Skeletal muscle satellite cell (primary cell): ENCODE results near the gene GYS1. TPM values are rescaled to one million over a fixed set of nuclear protein-coding genes. Genes with fewer than 3 reads are reported as not detected.
"Not testable (repeated sequence)": the region's sequence is repeated elsewhere in the genome, so short reads cannot be mapped to it uniquely, and the experiment has no call there.

Experiments used
- H3K27me3 ChIP-seq: 2 replicates; pipeline ENCODE4 v1.7.0; 2013; ENCODE audit warnings: low read length; ENCODE audit not compliant: control insufficient read depth, insufficient read depth
- H3K36me3 ChIP-seq: 2 replicates; pipeline ENCODE4 v1.7.0; 2013; ENCODE audit warnings: mild to moderate bottlenecking, control low read depth, low read length; ENCODE audit not compliant: insufficient read depth
- H3K4me1 ChIP-seq: 2 replicates; pipeline ENCODE4 v1.7.0; 2013; ENCODE audit warnings: low read length; ENCODE audit not compliant: control insufficient read depth, insufficient read depth
- H3K4me2 ChIP-seq: 2 replicates; pipeline ENCODE4 v1.7.0; 2013; ENCODE audit warnings: mild to moderate bottlenecking, low read length
- H3K4me3 ChIP-seq: 2 replicates; pipeline ENCODE4 v1.7.0; 2013; ENCODE audit warnings: low read length
- H3K9ac ChIP-seq: 2 replicates; pipeline ENCODE4 v1.7.0; 2013; ENCODE audit warnings: mild to moderate bottlenecking, low read depth, low read length, moderate library complexity
- H3K9me3 ChIP-seq: replicated peaks from 2 replicates; pipeline ENCODE4 v1.7.0; 2013; ENCODE audit warnings: mild to moderate bottlenecking, control low read depth, low read length
- total RNA-seq: library from RNA; depleted of rRNA; stranded (reverse); fragments of >200 nt; gene quantifications from 2 replicates; pipeline ENCODE4 v1.2.3, GENCODE V29; 2012; rRNA removed

The GYS1 gene
- total RNA-seq: 84.4 and 190 TPM in 2 replicates

GRCh38 chr19:48993175-48994034 lies at the start of gene GYS1, which contains the start of gene RUVBL2:
TSS of gene GYS1 (minus strand) at chr19:48993309. CDS start at chr19:48993112, 197 bp downstream.
TSS of gene RUVBL2 (plus strand) at chr19:48993887. CDS start at chr19:48993912, 25 bp downstream.
- H3K4me3 ChIP-seq: peak within 1 kb of the TSS; percentile 98
- peaks cover 35% of the 10 kb centered on the region for H3K4me1 ChIP-seq
- H3K36me3 ChIP-seq: peaks cover 9% of the 10 kb centered on the region
- H3K4me2 ChIP-seq: peak within 1 kb of the TSS; percentile 98
- no peaks in the 10 kb centered on the region for H3K27me3 ChIP-seq
- H3K9me3 ChIP-seq: no peaks in the 10 kb centered on the region
- H3K9ac ChIP-seq: peak within 1 kb of the TSS; percentile 95

DNA sequence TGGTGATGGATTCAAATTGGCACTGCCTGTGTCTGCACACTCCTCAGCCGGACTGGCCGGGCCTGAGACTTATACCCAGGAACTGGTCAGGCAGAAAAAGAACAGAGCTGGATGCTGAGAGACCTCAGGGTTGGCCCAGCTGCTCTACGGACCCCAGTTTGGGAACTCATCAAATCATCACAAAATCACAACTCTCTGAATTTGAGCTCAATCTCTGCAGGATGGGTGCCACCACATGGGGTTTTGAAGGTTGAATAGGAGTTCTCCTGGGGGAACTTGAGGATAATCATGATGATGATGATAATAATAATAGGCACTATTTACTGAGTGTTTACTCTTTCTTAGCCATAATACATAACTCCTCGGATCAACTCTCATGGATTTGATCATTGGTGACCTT lies 49.6 kb upstream of the GYS1 start:
- not testable (repeated sequence) for H3K36me3 ChIP-seq, H3K4me3 ChIP-seq, H3K9ac ChIP-seq, H3K27me3 ChIP-seq, H3K4me2 ChIP-seq, H3K9me3 ChIP-seq
- peaks cover 19% of the 10 kb centered on the region for H3K4me1 ChIP-seq

DNA sequence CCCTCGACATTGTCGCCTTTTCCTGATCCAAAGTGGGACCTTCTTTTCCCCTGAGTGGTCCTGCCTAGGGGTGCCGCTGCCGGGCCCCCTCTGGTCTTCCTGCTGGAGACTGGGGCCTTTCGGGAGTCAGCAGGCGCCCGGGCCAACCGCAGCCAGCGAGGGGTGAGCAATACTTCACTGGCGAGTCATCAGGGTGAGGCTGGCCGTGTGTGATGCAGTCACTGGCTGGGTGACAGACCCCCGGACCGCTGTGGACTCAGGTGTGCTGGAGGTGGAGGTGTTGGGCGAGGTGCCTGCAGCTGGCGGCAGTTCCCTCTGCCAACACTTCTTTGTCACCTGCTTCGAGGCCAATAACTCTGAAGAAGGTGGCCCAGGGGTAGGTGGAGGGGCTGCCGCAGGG lies 49.1 kb upstream of the GYS1 start:
- no peak overlapping the region for H3K9ac ChIP-seq
- H3K27me3 ChIP-seq: no peaks in the 10 kb centered on the region
- H3K36me3 ChIP-seq: no peaks in the 10 kb centered on the region
- H3K9me3 ChIP-seq: no peaks in the 10 kb centered on the region
- H3K4me1 ChIP-seq: peaks cover 19% of the 10 kb centered on the region
- H3K4me2 ChIP-seq: no peak overlapping the region
- H3K4me3 ChIP-seq: no peak overlapping the region

GRCh38 chr19:49039736-49040135 lies 46.6 kb upstream of the GYS1 start:
- H3K9ac ChIP-seq, H3K36me3 ChIP-seq, H3K9me3 ChIP-seq, H3K4me3 ChIP-seq, H3K27me3 ChIP-seq, H3K4me2 ChIP-seq: not testable (repeated sequence)
- peaks cover 19% of the 10 kb centered on the region for H3K4me1 ChIP-seq

GRCh38 chr19:49038557-49039276 lies 45.6 kb upstream of the GYS1 start:
- not testable (repeated sequence) for H3K36me3 ChIP-seq

GRCh38 chr19:49038111-49038510 lies 45.0 kb upstream of the GYS1 start:
- H3K27me3 ChIP-seq, H3K36me3 ChIP-seq, H3K9ac ChIP-seq, H3K9me3 ChIP-seq, H3K4me2 ChIP-seq, H3K4me3 ChIP-seq: not testable (repeated sequence)
- H3K4me1 ChIP-seq: peaks cover 19% of the 10 kb centered on the region

More at GRCh38 chr19:49038557-49039276, 45.6 kb upstream of the GYS1 start:
- H3K27me3 ChIP-seq, H3K4me3 ChIP-seq, H3K9ac ChIP-seq, H3K9me3 ChIP-seq: not testable (repeated sequence)
- Histone ChIP-seq H3K4me2 (peak overlapping the region; percentile 8), H3K4me1 (peaks cover 19% of the 10 kb centered on the region)

DNA sequence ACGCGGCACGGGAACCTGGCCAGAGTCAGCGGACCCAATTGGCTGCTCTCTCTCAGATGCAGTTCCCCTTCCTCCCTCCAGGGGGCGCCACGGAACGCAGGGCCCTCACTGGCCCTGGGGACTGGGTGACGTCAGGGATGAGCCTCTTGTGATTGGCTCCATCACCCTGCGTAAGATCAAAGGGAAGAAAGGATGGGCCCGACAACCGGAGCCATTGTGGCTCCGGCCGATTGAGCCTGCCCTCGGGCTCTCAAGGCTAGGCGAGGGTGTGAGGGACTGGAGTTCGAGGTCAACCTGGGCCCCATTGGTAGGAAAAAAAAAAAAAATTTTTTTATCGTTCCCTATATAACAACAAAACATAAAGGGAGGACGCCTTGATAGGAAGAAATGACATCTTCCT lies 43.7 kb upstream of the GYS1 start, which contains the start of gene CGB1:
TSS of gene CGB1 (minus strand) at position 81 of the 400 bp plus-strand sequence. CDS start 184 bp downstream, outside the sequence.
- H3K4me1 ChIP-seq: peaks cover 12% of the 10 kb centered on the region
- not testable (repeated sequence) for H3K27me3 ChIP-seq, H3K9me3 ChIP-seq, H3K4me3 ChIP-seq, H3K4me2 ChIP-seq, H3K9ac ChIP-seq, H3K36me3 ChIP-seq

DNA sequence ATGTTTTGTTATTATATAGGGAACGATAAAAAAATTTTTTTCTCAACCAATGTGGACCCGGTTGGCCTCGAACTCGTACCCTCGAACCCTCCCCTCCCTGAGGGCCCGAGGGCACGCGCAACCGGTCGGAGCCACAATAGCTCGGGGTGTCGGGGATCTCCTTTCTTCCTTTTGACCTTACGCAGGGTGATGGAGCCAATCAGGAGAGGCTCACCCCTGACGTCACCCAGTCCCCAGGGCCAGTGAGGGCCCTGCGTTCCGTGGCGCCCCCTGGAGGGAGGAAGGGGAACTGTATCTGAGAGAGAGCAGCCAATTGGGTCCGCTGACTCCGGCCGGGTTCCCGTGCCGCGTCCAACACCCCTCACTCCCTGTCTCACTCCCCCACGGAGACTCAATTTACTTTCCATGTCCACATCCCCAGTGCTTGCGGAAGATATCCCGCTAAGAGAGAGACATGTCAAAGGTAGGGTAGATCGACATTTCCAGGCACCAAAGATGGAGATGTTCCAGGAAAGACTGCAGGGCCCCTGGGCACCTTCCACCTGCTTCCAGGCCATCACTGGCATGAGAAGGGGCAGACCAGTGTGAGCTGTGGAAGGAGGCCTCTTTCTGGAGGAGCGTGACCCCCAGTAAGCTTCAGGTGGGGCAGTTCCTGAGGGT lies 38.7 kb upstream of the GYS1 start, which contains the start of gene CGB2:
TSS of gene CGB2 (plus strand) at position 249 of the 660 bp plus-strand sequence. CDS start at position 455, 206 bp downstream.
- H3K9me3 ChIP-seq, H3K27me3 ChIP-seq, H3K4me3 ChIP-seq, H3K4me2 ChIP-seq, H3K4me1 ChIP-seq, H3K9ac ChIP-seq, H3K36me3 ChIP-seq: not testable (repeated sequence)

- not testable (repeated sequence) for H3K9ac ChIP-seq, H3K36me3 ChIP-seq, H3K4me2 ChIP-seq, H3K9me3 ChIP-seq, H3K4me3 ChIP-seq, H3K27me3 ChIP-seq
- H3K4me1 ChIP-seq: peaks cover 11% of the 10 kb centered on the region
These were observed 37.2 kb upstream of the GYS1 start for GRCh38 chr19:49030323-49030722.

GRCh38 chr19:49029749-49030148 lies 36.6 kb upstream of the GYS1 start:
- not testable (repeated sequence) for H3K9me3 ChIP-seq, H3K27me3 ChIP-seq, H3K36me3 ChIP-seq, H3K4me3 ChIP-seq, H3K9ac ChIP-seq, H3K4me2 ChIP-seq
- peaks cover 11% of the 10 kb centered on the region for H3K4me1 ChIP-seq

- not testable (repeated sequence) for H3K36me3 ChIP-seq, H3K4me3 ChIP-seq, H3K27me3 ChIP-seq, H3K9ac ChIP-seq, H3K9me3 ChIP-seq, H3K4me2 ChIP-seq
- peaks cover 11% of the 10 kb centered on the region for H3K4me1 ChIP-seq
These were observed 35.6 kb upstream of the GYS1 start for GRCh38 chr19:49028686-49029085.
